Progenitor cell of endocrine pancreas (in vitro differentiated cells): ENCODE data around the gene PTMA. TPM values are rescaled to one million over a fixed set of nuclear protein-coding genes. Genes with fewer than 3 reads are reported as not detected.
A peak's percentile ranks its signal among the peaks of the same experiment; 100 is the strongest.

Experiments
- DNase-seq: peaks from one replicate; pipeline ENCODE4 v3.0.0; 2021; ENCODE audit warnings: low spot score; ENCODE audit not compliant: unreplicated experiment
- H3K27ac Mint-ChIP-seq: 2 replicates; pipeline ENCODE4 v1.8.0; 2021; ENCODE audit warnings: mild to moderate bottlenecking, moderate library complexity, mixed read lengths
- H3K27me3 Mint-ChIP-seq: 2 replicates; pipeline ENCODE4 v1.8.0; 2021; ENCODE audit warnings: mixed read lengths
- H3K36me3 Mint-ChIP-seq: 2 replicates; pipeline ENCODE4 v1.8.0; 2022; ENCODE audit warnings: mixed read lengths; ENCODE audit not compliant: insufficient read depth
- H3K4me1 Mint-ChIP-seq: 2 replicates; pipeline ENCODE4 v1.8.0; 2021; ENCODE audit warnings: low read depth, mixed read lengths
- H3K4me3 Mint-ChIP-seq: 2 replicates; pipeline ENCODE4 v1.8.0; 2021; ENCODE audit warnings: low read depth, mild to moderate bottlenecking, moderate library complexity, mixed read lengths
- H3K9me3 Mint-ChIP-seq: 2 replicates; pipeline ENCODE4 v1.8.0; 2021; ENCODE audit warnings: low read depth, mixed read lengths
- CTCF ChIP-seq: fragments of 200-600 bp; sonication (generic); IDR thresholded peaks from one replicate; pipeline ENCODE4 v1.5.0; 2021; ENCODE audit warnings: antibody characterized with exemption, mild to moderate bottlenecking; ENCODE audit not compliant: unreplicated experiment
- total RNA-seq: library from RNA; stranded (reverse); gene quantifications from 2 replicates; pipeline ENCODE4 v1.2.1, GENCODE V29; 2021

The PTMA gene
- total RNA-seq, 1 donor from 2014 or later, result 1,116 TPM

DNA sequence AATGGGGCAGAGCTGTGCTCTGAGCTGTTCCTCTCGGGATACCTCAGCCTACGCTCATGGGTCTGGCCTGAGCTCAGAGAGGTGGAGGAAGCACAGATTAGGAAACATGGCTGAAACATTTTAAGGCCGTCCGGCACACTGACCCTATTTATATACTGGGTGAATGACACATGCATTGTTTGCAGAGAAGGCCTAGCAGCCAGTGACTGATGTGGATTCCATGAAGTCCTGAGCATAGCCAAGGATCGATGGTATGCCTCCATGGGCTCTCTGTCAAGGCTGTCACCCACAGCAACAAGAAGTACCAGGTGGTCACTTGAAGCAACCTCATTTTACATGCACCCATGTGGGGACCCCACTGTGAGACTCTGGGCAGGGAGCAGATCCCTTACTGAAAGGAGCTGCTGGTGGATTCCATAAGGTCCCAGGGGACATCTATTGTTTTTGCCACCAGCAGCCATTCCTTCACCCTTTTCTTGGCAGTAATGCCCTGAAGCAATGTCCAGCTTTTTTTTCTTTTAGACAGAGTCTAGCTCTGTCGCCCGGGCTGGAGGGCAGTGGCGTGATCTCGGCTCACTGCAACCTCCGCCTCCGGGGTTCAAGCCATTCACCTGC, 8.4 kb downstream of the PTMA start:
- Mint-ChIP-seq H3K4me1 (peaks cover 13% of the 10 kb centered on the region), H3K27me3 (no peaks in the 10 kb centered on the region), H3K36me3 (peaks cover 11% of the 10 kb centered on the region), H3K4me3 (no peak overlapping the region), H3K9me3 (no peaks in the 10 kb centered on the region), H3K27ac (no peak overlapping the region)
- no peak for TF ChIP-seq CTCF
- no peak for DNase-seq

GRCh38 chr2:231717281-231718171, 9.2 kb downstream of the PTMA start:
- no peak for DNase-seq
- Mint-ChIP-seq H3K4me3 (no peak overlapping the region), H3K4me1 (peaks cover 5% of the 10 kb centered on the region), H3K27me3 (no peaks in the 10 kb centered on the region), H3K27ac (peak overlapping the region; percentile 49), H3K9me3 (no peaks in the 10 kb centered on the region), H3K36me3 (peaks cover 4% of the 10 kb centered on the region)
- no peak for TF ChIP-seq CTCF

DNA sequence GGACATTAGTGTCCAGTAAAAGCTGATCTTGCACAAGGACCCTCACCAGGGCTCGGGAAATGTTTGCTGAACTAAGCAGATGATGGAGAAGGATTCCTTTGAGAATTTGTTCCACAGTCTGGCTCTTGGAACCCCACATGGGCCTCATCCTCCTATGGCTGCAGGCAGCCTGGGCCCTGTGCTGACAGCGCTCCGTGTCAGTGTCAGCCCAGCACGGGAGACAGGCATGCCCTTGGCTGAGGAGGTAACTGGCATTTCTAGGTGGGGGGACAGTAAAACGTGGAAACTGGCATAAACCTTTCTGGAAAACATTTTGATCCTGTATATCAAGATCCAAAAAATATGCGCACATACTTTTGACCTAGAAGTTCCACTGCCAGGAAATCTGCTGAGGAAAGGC, 10.5 kb downstream of the PTMA start:
- Mint-ChIP-seq H3K27ac (no peak overlapping the region), H3K36me3 (no peaks in the 10 kb centered on the region), H3K27me3 (no peaks in the 10 kb centered on the region)

GRCh38 chr2:231720292-231720986, 12.1 kb downstream of the PTMA start:
- Mint-ChIP-seq H3K4me3 (no peak overlapping the region), H3K9me3 (no peaks in the 10 kb centered on the region), H3K27ac (no peak overlapping the region), H3K36me3 (no peaks in the 10 kb centered on the region), H3K27me3 (no peaks in the 10 kb centered on the region), H3K4me1 (no peaks in the 10 kb centered on the region)
- no peak for DNase-seq
- no peak for TF ChIP-seq CTCF

More for the DNA sequence above, 10.5 kb downstream of the PTMA start:
- no peak for TF ChIP-seq CTCF
- H3K9me3 Mint-ChIP-seq, result no peaks in the 10 kb centered on the region
- H3K4me1 Mint-ChIP-seq, result peaks cover 1% of the 10 kb centered on the region
- DNase-seq, result no peak
- H3K4me3 Mint-ChIP-seq, result no peak overlapping the region
